ENCODE results near the gene RABGEF1. TPM values are rescaled to one million over a fixed set of nuclear protein-coding genes. Genes with fewer than 3 reads are reported as not detected.

Gene RABGEF1
- total RNA-seq, 4 donors from 2014 or later = 43.0 to 46.3 (median 44.3) TPM

GRCh38 chr7:66737667-66738066 is 2.9 kb upstream of the RABGEF1 start:
- no peak for TF ChIP-seq CTCF (IDR thresholded peaks at IDR 0.05; ENCODE audit: low read depth)

- TF ChIP-seq CTCF (IDR thresholded peaks at IDR 0.05; ENCODE audit: low read depth) = no peak
Measured at GRCh38 chr7:66739477-66739876, 1.1 kb upstream of the RABGEF1 start.

GRCh38 chr7:66739953-66740301 is 606 bp upstream of the RABGEF1 start:
- TF ChIP-seq CTCF (IDR thresholded peaks at IDR 0.05; ENCODE audit: low read depth) = no peak

GRCh38 chr7:66741710-66742049 is 1.1 kb downstream of the RABGEF1 start:
- TF ChIP-seq CTCF (IDR thresholded peaks at IDR 0.05; ENCODE audit: low read depth) = no peak

- no peak for TF ChIP-seq CTCF (IDR thresholded peaks at IDR 0.05; ENCODE audit: low read depth)
Measured at GRCh38 chr7:66743920-66744319, 3.4 kb downstream of the RABGEF1 start.

GRCh38 chr7:66747385-66747784 is 6.9 kb downstream of the RABGEF1 start:
- no peak for TF ChIP-seq CTCF (IDR thresholded peaks at IDR 0.05; ENCODE audit: low read depth)

- TF ChIP-seq CTCF (IDR thresholded peaks at IDR 0.05; ENCODE audit: low read depth) = no peak
Measured at GRCh38 chr7:66747881-66748511, 7.5 kb downstream of the RABGEF1 start.
